K562 (cell line): ENCODE data around the gene G6PD. TPM values are rescaled to one million over a fixed set of nuclear protein-coding genes. Genes with fewer than 3 reads are reported as not detected.
A peak's percentile ranks its signal among the peaks of the same experiment; 100 is the strongest.
"Not testable (repeated sequence)": the region's sequence is repeated elsewhere in the genome, so short reads cannot be mapped to it uniquely, and the experiment has no call there.

Experiments
- ATAC-seq: fragments of 200-7000 bp; cut with Tn5 transposase; 3 replicates; pipeline ENCODE4 v1.9.1; 2020; ENCODE audit warnings: moderate library complexity
- BruUV-seq: library from RNA; stranded (reverse); fragments of 400-500 nt; replicated peaks from 2 replicates; lab custom pipeline; 2021; lab: Mats Ljungman, UMichigan
- CTCF ChIA-PET: fragments of 300-600 bp; formaldehyde crosslinking; extraction: SDS; loops from one replicate; lab custom pipeline; 2021; ENCODE audit warnings: low intra/inter-chr PET ratio; lab: Yijun Ruan, JAX
- POLR2A ChIA-PET: fragments of 300-600, 350-650 bp; sonication (Branson Sonifier 250); formaldehyde crosslinking; extraction: SDS; loops from one replicate; lab custom pipeline; 2021; ENCODE audit warnings: antibody characterized with exemption, inconsistent platforms; lab: Yijun Ruan, JAX
- DNase-seq, 4 experiments: peaks; one replicate each; pipeline versions ENCODE4 v3.0.0 to v3.0.0-alpha.2; 2011 to 2018; ENCODE audit warnings: low spot score in 3 of 4, mixed read lengths in 3 of 4; ENCODE audit errors: extremely low read depth in 1 of 4
- FAIRE-seq: peaks from 2 replicates; lab custom pipeline; 2011; peaks lifted over from hg19 to GRCh38; lab: Jason Lieb, UNC
- H2AFZ ChIP-seq: 2 replicates; pipeline ENCODE4 v1.6.0; 2011; ENCODE audit warnings: low read depth, low read length, control low read depth, inconsistent platforms
- H3K27ac ChIP-seq: fragments of 200-600 bp; 3 replicates; pipeline ENCODE4 v1.8.0; 2011; ENCODE audit warnings: low read depth, mild to moderate bottlenecking, control low read depth, inconsistent platforms, low read length, moderate library complexity, mixed read lengths; ENCODE audit errors: extremely low read depth
- H3K27me3 ChIP-seq, 2 experiments: fragments of 300-600 bp in 1 of 2; 2 replicates in 1 of 2; 3 replicates in 1 of 2; pipeline versions ENCODE4 v1.6.0 to v1.8.0; 2011; ENCODE audit warnings: inconsistent platforms in 2 of 2, low read length in 2 of 2, mild to moderate bottlenecking in 1 of 2, mixed read lengths in 1 of 2, moderate library complexity in 1 of 2; ENCODE audit not compliant: control insufficient read depth in 2 of 2, insufficient read depth in 2 of 2
- H3K36me3 ChIP-seq: fragments of 300-600 bp; 3 replicates; pipeline ENCODE4 v1.8.0; 2011; ENCODE audit warnings: mild to moderate bottlenecking, low read length, inconsistent platforms; ENCODE audit not compliant: control insufficient read depth, insufficient read depth
- H3K4me1 ChIP-seq, 2 experiments: fragments of 200-600 bp in 1 of 2; replicated peaks in 1 of 2; 2 replicates in 1 of 2; 3 replicates in 1 of 2; pipeline versions ENCODE4 v1.5.1 to v1.8.0; 2011; ENCODE audit warnings: inconsistent platforms in 2 of 2, low read length in 2 of 2, mild to moderate bottlenecking in 1 of 2, mixed read lengths in 1 of 2, moderate library complexity in 1 of 2; ENCODE audit not compliant: control insufficient read depth in 2 of 2, insufficient read depth in 2 of 2
- H3K4me2 ChIP-seq: 2 replicates; pipeline ENCODE4 v1.6.1; 2011; ENCODE audit warnings: low read length, control low read depth, inconsistent platforms, mixed read lengths; ENCODE audit not compliant: insufficient read depth
- H3K4me3 ChIP-seq: fragments of 200-600 bp; sonication (generic), shearing (Covaris generic); 2 replicates; pipeline ENCODE4 v1.5.1; 2016; ENCODE audit warnings: control low read depth, inconsistent platforms
- H3K79me2 ChIP-seq: fragments of 200-600 bp; 3 replicates; pipeline ENCODE4 v1.8.0; 2011; ENCODE audit warnings: low read length, inconsistent platforms; ENCODE audit not compliant: control insufficient read depth, insufficient read depth
- H3K9ac ChIP-seq, 2 experiments: 2 replicates each; pipeline versions ENCODE4 v1.6.0 to v1.6.1; 2011; ENCODE audit warnings: low read depth in 2 of 2, low read length in 2 of 2, control low read depth in 1 of 2, inconsistent platforms in 1 of 2, mild to moderate bottlenecking in 1 of 2, mixed read lengths in 1 of 2; ENCODE audit not compliant: insufficient read depth in 1 of 2
- H3K9me1 ChIP-seq: one replicate; pipeline ENCODE4 v1.6.0; 2011; ENCODE audit warnings: inconsistent platforms, mild to moderate bottlenecking, low read length, moderate library complexity; ENCODE audit not compliant: control insufficient read depth, insufficient read depth
- H3K9me3 ChIP-seq: replicated peaks from 2 replicates; pipeline ENCODE4 v1.5.1; 2011; ENCODE audit warnings: low read depth, low read length, inconsistent platforms; ENCODE audit not compliant: control insufficient read depth, insufficient read depth
- H4K20me1 ChIP-seq: replicated peaks from 2 replicates; pipeline ENCODE4 v1.6.1; 2011; ENCODE audit warnings: low read length, inconsistent platforms, mixed read lengths; ENCODE audit not compliant: control insufficient read depth, insufficient read depth
- FOXK2 ChIP-seq, 2 experiments: fragments of 450-650 bp; IDR thresholded peaks in 1 of 2; conservative IDR thresholded peaks in 1 of 2; 2 replicates each; pipeline ENCODE4 v1.6.1; 2016; ENCODE audit warnings: low read depth in 2 of 2, mild to moderate bottlenecking in 1 of 2
- GATA2 ChIP-seq: sonication (generic); formaldehyde crosslinking; IDR thresholded peaks from 2 replicates; pipeline ENCODE4 v1.4.0; 2020; ENCODE audit warnings: mild to moderate bottlenecking, missing genetic modification reagents
- KDM4B ChIP-seq, 2 experiments: fragments of 450-650 bp in 1 of 2; sonication (generic) in 1 of 2; IDR thresholded peaks; 2 replicates each; pipeline ENCODE4 v1.6.1; 2016 to 2017; ENCODE audit warnings: borderline replicate concordance in 2 of 2, antibody characterized with exemption in 1 of 2, low read depth in 1 of 2, mild to moderate bottlenecking in 1 of 2
- MECOM ChIP-seq: fragments of 250-450 bp; sonication (Bioruptor Pico); IDR thresholded peaks from 2 replicates; pipeline ENCODE4 v1.8.0; 2022; ENCODE audit warnings: inconsistent platforms
- MEIS2 ChIP-seq: fragments of 450-650 bp; IDR thresholded peaks from 2 replicates; pipeline ENCODE4 v1.6.1; 2014; ENCODE audit warnings: mild to moderate bottlenecking; ENCODE audit not compliant: partially characterized antibody
- NCOA1 ChIP-seq: fragments of 450-650 bp; IDR thresholded peaks from 2 replicates; pipeline ENCODE4 v1.6.1; 2016; ENCODE audit warnings: low read depth
- NFATC3 ChIP-seq: fragments of 450-650 bp; IDR thresholded peaks from 2 replicates; pipeline ENCODE4 v1.6.1; 2017; ENCODE audit warnings: mild to moderate bottlenecking
- NR2C1 ChIP-seq, 2 experiments: fragments of 450-650 bp; IDR thresholded peaks; 2 replicates each; pipeline ENCODE4 v1.6.1; 2017; ENCODE audit warnings: mild to moderate bottlenecking in 2 of 2, antibody characterized with exemption in 1 of 2, inconsistent platforms in 1 of 2, missing compliant biosample characterization in 1 of 2, missing genetic modification characterization in 1 of 2
- PKNOX1 ChIP-seq: fragments of 450-650 bp; IDR thresholded peaks from 2 replicates; pipeline ENCODE4 v1.6.1; 2016
- TAL1 ChIP-seq: fragments of 450-650 bp; IDR thresholded peaks from 2 replicates; pipeline ENCODE4 v1.6.1; 2016; ENCODE audit warnings: mild to moderate bottlenecking
- TCF3 ChIP-seq: sonication (generic); formaldehyde crosslinking; IDR thresholded peaks from 2 replicates; pipeline ENCODE4 v1.4.0; 2020; ENCODE audit warnings: mild to moderate bottlenecking, missing genetic modification reagents
- THAP7 ChIP-seq: fragments of 250-450 bp; sonication (Bioruptor Pico); IDR thresholded peaks from 2 replicates; pipeline ENCODE4 v1.5.0; 2021
- ZBTB5 ChIP-seq: fragments of 450-650 bp; IDR thresholded peaks from 2 replicates; pipeline ENCODE4 v1.6.1; 2017; ENCODE audit warnings: antibody characterized with exemption
- ZNF121 ChIP-seq: sonication (generic); formaldehyde crosslinking; conservative IDR thresholded peaks from 2 replicates; pipeline ENCODE4 v1.8.0; 2022; ENCODE audit warnings: missing genetic modification reagents
- ZNF444 ChIP-seq: fragments of 250-450 bp; sonication (Bioruptor Pico); IDR thresholded peaks from 2 replicates; pipeline ENCODE4 v1.4.0; 2020; ENCODE audit warnings: mild to moderate bottlenecking, moderate library complexity
- ZNF507 ChIP-seq: conservative IDR thresholded peaks from 2 replicates; pipeline ENCODE4 v1.6.1; 2017; ENCODE audit warnings: missing genetic modification characterization, missing compliant biosample characterization
- ZNF76 ChIP-seq: fragments of 250-450 bp; sonication (Bioruptor Pico); IDR thresholded peaks from 2 replicates; pipeline ENCODE4 v1.4.0; 2020; ENCODE audit warnings: mild to moderate bottlenecking, moderate library complexity, borderline replicate concordance
- WGBS: fragments of 100-300 bp; shearing (Covaris generic); methylation state at CpG from one replicate; pipeline ENCODE4 v1.1.6; 2016; ENCODE audit warnings: low coverage, mixed read lengths; ENCODE audit not compliant: insufficient coverage; ENCODE audit errors: missing lambda C conversion rate; 5-methylcytosine and 5-hydroxymethylcytosine counted together
- in situ Hi-C: fragments of 300-500 bp; cut with MboI; formaldehyde crosslinking; loops from 4 replicates; pipeline ENCODE4 v1.15.0; 2018; ENCODE audit warnings: inconsistent platforms, mixed read lengths
- intact Hi-C: fragments of 100-400 bp; cut with micrococcal nuclease; formaldehyde crosslinking; loops from 2 replicates; pipeline ENCODE4 v1.14.2; 2022
- polyA plus RNA-seq, 8 experiments: library from polyadenylated mRNA; depleted of rRNA in 4 of 8; stranded (reverse) in 5 of 8; unstranded in 3 of 8; fragments of >200 nt; fragmentation: Nextera tagmentation in 2 of 8; fragmentation: Illumina TruSeq in 1 of 8; extraction: Ambion mirVana in 2 of 8; extraction: Trizol in 1 of 8; gene quantifications; 2 replicates each; pipeline versions ENCODE4 v1.2.1 to v1.2.3, GENCODE V29; 2011 to 2014; ENCODE audit warnings: inconsistent platforms in 1 of 8, missing spikeins in 1 of 8
- total RNA-seq, 7 experiments: library from RNA; depleted of rRNA in 6 of 7; stranded (reverse); fragments of >200 nt in 6 of 7; fragmentation: Illumina TruSeq in 2 of 7; extraction: Trizol in 2 of 7; gene quantifications; 2 replicates each; pipeline versions ENCODE4 v1.2.1 to v1.2.3, GENCODE V29; 2011 to 2021; ENCODE audit warnings: low replicate concordance in 1 of 7

The G6PD gene
- total and polyA plus RNA-seq, 9 of the 15 experiments (the other 6 are each of a cell fraction or from before 2014, with no cell fraction given), result 2.9 to 222 (median 66.4) TPM

GRCh38 chrX:154496591-154497137 lies 50.0 kb downstream of the G6PD start (continued):
- TF ChIP-seq PKNOX1, result peak; percentile 85
- peak; percentile 84 for TF ChIP-seq MECOM (CRISPR knock-in tag)
- not testable (repeated sequence) for TF ChIP-seq NR2C1 (IDR thresholded peaks at IDR 0.05)
- 0 out of 2 replicates have a peak, but pooled peaks have one; percentile 17 for TF ChIP-seq NR2C1 (tag; IDR thresholded peaks at IDR 0.05)
- peak; percentile 69 for TF ChIP-seq MEIS2

GRCh38 chrX:154495472-154495922 lies 51.1 kb downstream of the G6PD start:
- Histone ChIP-seq H3K79me2 (peaks cover 7% of the 10 kb centered on the region; the same call in 2 of the 3 replicates), H3K9me1 (no peaks in the 10 kb centered on the region), H3K9ac (peak overlapping the region in 1 of 2 experiments; percentile 52; a peak in 2 of 4 replicates), H3K4me3 (no peak overlapping the region), H3K27me3 (no peaks in the 10 kb centered on the region), H3K9me3 (no peaks in the 10 kb centered on the region), H3K4me1 (peaks cover 41 to 42% of the 10 kb centered on the region in 2 experiments), H2AFZ (0 out of 2 replicates have a peak overlapping the region, but pooled peaks have one; percentile 45), H3K4me2 (peak overlapping the region; percentile 43; the same call in 1 of the 2 replicates), H3K36me3 (no peaks in the 10 kb centered on the region), H3K27ac (peak overlapping the region; percentile 87), H4K20me1 (no peaks in the 10 kb centered on the region)
- no TSS peak for BruUV-seq
- FAIRE-seq (peak; percentile 99), DNase-seq (peak; percentile 30 to 84 (median 54)), ATAC-seq (peak; percentile 82)
- ChIA-PET CTCF (interaction anchor here (1.5 kb wide), 1 partner anchor 39 kb away, joined by 4 read pairs; no protein-coding TSS in a partner anchor), POLR2A (interaction anchor here (0.8 to 1.3 kb wide), 3 partner anchors 9 to 268 kb away, joined by 3 to 6 read pairs (median 4); partner anchors contain the start of gene UBL4A)
- WGBS, result 6% methylated on average over 6 of the region's 6 CpGs
- in situ Hi-C loops, result no loop called here
- intact Hi-C loops, result loop anchor here (10.0 kb wide), 1 partner anchor 121 kb away; the partner anchor contains the start of genes EMD and FLNA
- TF ChIP-seq NCOA1, result peak; percentile 27; the same call in 1 of the 2 replicates
- TF ChIP-seq TAL1, result peak; percentile 80
- TF ChIP-seq ZNF507 (tag), result no peak
- peak; percentile 78 for TF ChIP-seq TCF3 (CRISPR knock-in tag)
- TF ChIP-seq ZNF444 (CRISPR knock-in tag), result no peak
- TF ChIP-seq KDM4B (IDR thresholded peaks at IDR 0.05; ENCODE audit: borderline replicate concordance in 2 of 2, low read depth in 1 of 2), result no peak
- peak; percentile 55; the same call in 1 of the 2 replicates for TF ChIP-seq GATA2 (CRISPR knock-in tag)
- no peak for TF ChIP-seq THAP7 (CRISPR knock-in tag)
- 0 out of 2 replicates have a peak, but pooled peaks have one; percentile 10 for TF ChIP-seq MECOM (CRISPR knock-in tag)
- TF ChIP-seq ZNF121 (CRISPR knock-in tag), result peak; percentile 92
- 0 out of 4 replicates have a peak, but pooled peaks of 1 of the 2 experiments have one; percentile 20 for TF ChIP-seq FOXK2 (conservative IDR thresholded peaks at IDR 0.05 in 1 of 2, IDR thresholded peaks at IDR 0.05 in 1 of 2; ENCODE audit: low read depth in 2 of 2)
- TF ChIP-seq ZNF76, result no peak
- TF ChIP-seq NFATC3, result peak; percentile 16; the same call in 1 of the 2 replicates
- TF ChIP-seq ZBTB5, result no peak
